GM12892 (cell line): ENCODE measurements around the gene DNAH6.

Experiments
- POLR2A ChIP-seq: IDR thresholded peaks from 2 replicates; pipeline ENCODE4 v1.6.1; 2011; ENCODE audit warnings: low read depth, low read length, control low read depth
- POLR2AphosphoS5 ChIP-seq: IDR thresholded peaks from 2 replicates; pipeline ENCODE4 v1.6.1; 2011; ENCODE audit warnings: low read depth, low read length, control low read depth

DNA sequence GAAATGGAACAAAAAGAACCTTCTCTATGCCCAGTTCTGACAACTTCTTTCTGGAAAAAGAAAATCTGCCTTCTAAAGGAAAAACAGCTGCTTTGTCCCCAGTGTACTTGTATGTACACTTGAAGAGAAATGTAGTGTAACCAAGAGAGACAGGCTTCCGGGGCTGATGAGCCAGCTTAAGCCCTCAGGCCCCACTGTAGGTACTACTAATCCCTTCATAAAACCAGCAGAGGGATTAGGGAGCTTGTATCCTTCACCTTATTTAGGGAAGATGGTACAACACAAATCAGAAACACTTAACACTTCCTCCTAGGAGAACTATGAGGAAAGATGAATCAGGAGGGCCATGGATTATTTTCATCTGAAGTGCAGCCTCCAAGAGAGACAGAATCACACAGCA lies 38.4 kb upstream of the DNAH6 start:
- TF ChIP-seq POLR2A: no peak
- no peak for TF ChIP-seq POLR2AphosphoS5
